Transverse colon (tissue), 4 donors: ENCODE results near the gene SULT1A2.

Source experiments
- CTCF ChIP-seq, 5 experiments: fragments of 200-600 bp in 3 of 5; fragments of 450-650 bp in 2 of 5; sonication (generic) in 3 of 5; IDR thresholded peaks; 1 replicate in 2 of 5; 2 replicates in 3 of 5; pipeline ENCODE4 v1.5.1; 2016 to 2017; ENCODE audit warnings: antibody characterized with exemption in 5 of 5, inconsistent platforms in 3 of 5, mild to moderate bottlenecking in 2 of 5, moderate library complexity in 1 of 5
- POLR2A ChIP-seq: fragments of 450-650 bp; IDR thresholded peaks from one replicate; pipeline ENCODE4 v1.6.1; 2016; ENCODE audit warnings: antibody characterized with exemption, mild to moderate bottlenecking, moderate library complexity
- POLR2AphosphoS5 ChIP-seq, 3 donors: sonication (generic); formaldehyde crosslinking; IDR thresholded peaks; one replicate each; pipeline ENCODE4 v1.6.1; 2016; ENCODE audit warnings: antibody characterized with exemption in 3 of 3

- TF ChIP-seq POLR2A (no peak), CTCF (IDR thresholded peaks at IDR 0.05) (peak; percentile 52 to 74 (median 54)), POLR2AphosphoS5 (IDR thresholded peaks at IDR 0.05) (no peak)
Observed at GRCh38 chr16:28549301-28549899, 47.5 kb downstream of the SULT1A2 start.
